ENCODE results near the gene USP50.

USP50 gene

DNA sequence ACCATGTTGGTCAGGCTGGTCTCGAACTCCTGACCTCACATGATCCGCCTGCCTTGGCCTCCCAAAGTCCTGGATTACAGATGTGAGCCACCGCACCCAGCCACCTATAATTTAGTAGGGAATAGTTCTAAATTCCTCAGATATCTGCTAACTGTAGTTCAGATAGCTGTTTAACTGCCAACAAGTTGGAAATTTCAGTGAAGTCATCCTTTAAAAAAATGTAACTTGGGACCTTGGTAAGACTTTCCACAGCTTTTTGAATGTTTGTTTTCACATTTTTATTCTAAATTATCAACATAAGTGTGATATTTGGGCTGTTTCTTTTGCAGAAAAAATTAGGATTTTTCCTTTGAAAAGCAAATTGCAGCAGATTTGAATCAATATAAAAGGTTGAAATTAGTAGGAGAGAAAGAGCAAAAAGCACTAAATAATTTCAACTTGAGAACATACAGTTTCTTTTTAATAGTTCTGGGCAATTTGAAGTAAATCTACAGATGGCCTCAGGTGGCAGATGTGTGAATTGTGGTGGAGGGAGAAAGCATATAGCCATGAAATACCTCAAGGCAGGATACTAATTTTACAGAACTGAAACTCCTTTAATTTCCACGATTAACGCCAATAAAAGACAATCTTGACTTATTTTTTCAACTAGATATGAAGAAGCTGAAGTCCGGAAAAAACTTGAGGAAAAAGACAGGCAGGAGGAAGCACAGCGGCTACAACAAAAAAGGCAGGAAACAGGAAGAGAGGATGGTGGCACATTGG is 87.9 kb downstream of the USP50 start:
- DNase-seq (ENCODE audit: low read depth), result no peak
- TF ChIP-seq, protein P1, sequence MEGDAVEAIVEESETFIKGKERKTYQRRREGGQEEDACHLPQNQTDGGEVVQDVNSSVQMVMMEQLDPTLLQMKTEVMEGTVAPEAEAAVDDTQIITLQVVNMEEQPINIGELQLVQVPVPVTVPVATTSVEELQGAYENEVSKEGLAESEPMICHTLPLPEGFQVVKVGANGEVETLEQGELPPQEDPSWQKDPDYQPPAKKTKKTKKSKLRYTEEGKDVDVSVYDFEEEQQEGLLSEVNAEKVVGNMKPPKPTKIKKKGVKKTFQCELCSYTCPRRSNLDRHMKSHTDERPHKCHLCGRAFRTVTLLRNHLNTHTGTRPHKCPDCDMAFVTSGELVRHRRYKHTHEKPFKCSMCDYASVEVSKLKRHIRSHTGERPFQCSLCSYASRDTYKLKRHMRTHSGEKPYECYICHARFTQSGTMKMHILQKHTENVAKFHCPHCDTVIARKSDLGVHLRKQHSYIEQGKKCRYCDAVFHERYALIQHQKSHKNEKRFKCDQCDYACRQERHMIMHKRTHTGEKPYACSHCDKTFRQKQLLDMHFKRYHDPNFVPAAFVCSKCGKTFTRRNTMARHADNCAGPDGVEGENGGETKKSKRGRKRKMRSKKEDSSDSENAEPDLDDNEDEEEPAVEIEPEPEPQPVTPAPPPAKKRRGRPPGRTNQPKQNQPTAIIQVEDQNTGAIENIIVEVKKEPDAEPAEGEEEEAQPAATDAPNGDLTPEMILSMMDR (IDR thresholded peaks at IDR 0.05; ENCODE audit: low read depth, low read length, missing control alignments), result no peak

DNA sequence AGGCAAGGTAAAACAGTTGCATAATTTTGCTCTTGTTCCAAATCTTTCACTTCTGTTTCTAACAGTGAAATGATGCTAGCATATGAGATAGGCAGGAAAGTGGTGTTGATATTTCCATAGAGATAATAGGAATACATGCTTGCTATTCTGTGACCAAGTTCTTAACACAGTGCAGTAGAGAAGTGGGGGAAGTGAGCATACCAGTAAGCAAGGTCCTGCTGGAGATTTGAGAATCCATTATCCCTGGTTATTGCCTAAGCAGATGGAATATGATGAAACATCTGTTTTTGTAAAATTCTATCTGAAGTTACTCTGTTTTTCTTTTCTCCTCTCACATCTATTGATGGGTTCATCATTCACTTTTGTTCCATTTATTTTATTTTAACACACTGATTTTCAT is 93.5 kb downstream of the USP50 start:
- H3K4me3 ChIP-seq (ENCODE audit: low read depth, low read length), result no peak overlapping the region
- no peak for DNase-seq (ENCODE audit: low read depth)
- TF ChIP-seq, protein P1 (IDR thresholded peaks at IDR 0.05; ENCODE audit: low read depth, low read length, missing control alignments), result no peak

More for the DNA sequence above, 87.9 kb downstream of the USP50 start:
- H3K4me3 ChIP-seq (ENCODE audit: low read depth, low read length), result no peak overlapping the region
